HepG2 (cell line): ENCODE data around the gene SPTB. TPM values are rescaled to one million over a fixed set of nuclear protein-coding genes. Genes with fewer than 3 reads are reported as not detected.

Experiments used
- ATAC-seq: fragments of 200-7000 bp; cut with Tn5 transposase; 3 replicates; pipeline ENCODE4 v1.9.1; 2020; ENCODE audit warnings: mild to moderate bottlenecking, moderate library complexity
- BruUV-seq: library from RNA; stranded (reverse); fragments of 400-500 nt; replicated peaks from 2 replicates; lab custom pipeline; 2021; lab: Mats Ljungman, UMichigan
- CTCF ChIA-PET: fragments of 300-600 bp; formaldehyde crosslinking; extraction: SDS; loops from one replicate; lab custom pipeline; 2021; ENCODE audit warnings: low total read pairs, inconsistent platforms, low intra/inter-chr PET ratio; lab: Yijun Ruan, JAX
- POLR2A ChIA-PET: fragments of 350-600 bp; sonication (Branson Sonifier 250); formaldehyde crosslinking; loops from one replicate; lab custom pipeline; 2020; ENCODE audit warnings: antibody characterized with exemption, inconsistent platforms; lab: Yijun Ruan, JAX
- DNase-seq: peaks from one replicate; pipeline ENCODE4 v3.0.0-alpha.2; 2015; ENCODE audit warnings: low spot score
- FAIRE-seq: peaks from 3 replicates; lab custom pipeline; 2011; peaks lifted over from hg19 to GRCh38; lab: Jason Lieb, UNC
- H2AFZ ChIP-seq: one replicate; pipeline ENCODE4 v1.6.1; 2011; ENCODE audit warnings: low read length, inconsistent platforms
- H3K27ac ChIP-seq: fragments of 300-600 bp; 3 replicates; pipeline ENCODE4 v1.8.0; 2011; ENCODE audit warnings: mixed run types, mild to moderate bottlenecking, mixed read lengths, low read length, inconsistent platforms; ENCODE audit not compliant: insufficient read depth; ENCODE audit errors: extremely low read length
- H3K27me3 ChIP-seq, 2 experiments: fragments of 200-600 bp in 1 of 2; 2 replicates in 1 of 2; 3 replicates in 1 of 2; pipeline versions ENCODE4 v1.6.0 to v1.8.0; 2011; ENCODE audit warnings: low read length in 2 of 2, mild to moderate bottlenecking in 2 of 2, moderate library complexity in 2 of 2, inconsistent platforms in 1 of 2; ENCODE audit not compliant: insufficient read depth in 2 of 2, control insufficient read depth in 1 of 2
- H3K36me3 ChIP-seq, 2 experiments: fragments of 200-600 bp in 1 of 2; replicated peaks in 1 of 2; 2 replicates in 1 of 2; 3 replicates in 1 of 2; pipeline versions ENCODE4 v1.5.1 to v1.8.0; 2011; ENCODE audit warnings: low read length in 2 of 2, inconsistent platforms in 1 of 2; ENCODE audit not compliant: insufficient read depth in 2 of 2, control insufficient read depth in 1 of 2
- H3K4me1 ChIP-seq: 2 replicates; pipeline ENCODE4 v1.5.1; 2012; ENCODE audit warnings: low read length, inconsistent platforms; ENCODE audit not compliant: insufficient read depth
- H3K4me2 ChIP-seq: 2 replicates; pipeline ENCODE4 v1.6.0; 2011; ENCODE audit warnings: low read depth, low read length, inconsistent platforms
- H3K4me3 ChIP-seq, 3 experiments: fragments of 200-600 bp in 1 of 3; sonication (generic), shearing (Covaris generic) in 1 of 3; replicated peaks in 1 of 3; 2 replicates each; pipeline ENCODE4 v1.5.1; 2011 to 2016; ENCODE audit warnings: low read length in 3 of 3, inconsistent platforms in 2 of 3, low read depth in 2 of 3, mild to moderate bottlenecking in 2 of 3, control low read depth in 1 of 3, mixed read lengths in 1 of 3; ENCODE audit not compliant: insufficient read depth in 1 of 3
- H3K79me2 ChIP-seq: one replicate; pipeline ENCODE4 v1.6.1; 2011; ENCODE audit warnings: low read length, inconsistent platforms; ENCODE audit not compliant: insufficient read depth
- H3K9ac ChIP-seq: 2 replicates; pipeline ENCODE4 v1.6.0; 2011; ENCODE audit warnings: mild to moderate bottlenecking, low read depth, low read length, inconsistent platforms; ENCODE audit not compliant: insufficient read depth
- H3K9me3 ChIP-seq: 2 replicates; pipeline ENCODE4 v1.5.1; 2012; ENCODE audit warnings: mild to moderate bottlenecking, low read length
- H4K20me1 ChIP-seq: 2 replicates; pipeline ENCODE4 v1.6.0; 2011; ENCODE audit warnings: inconsistent platforms, mild to moderate bottlenecking, low read length, moderate library complexity; ENCODE audit not compliant: insufficient read depth
- HOXA9 ChIP-seq: sonication (generic); formaldehyde crosslinking; IDR thresholded peaks from 2 replicates; pipeline ENCODE4 v1.8.1; 2022; ENCODE audit warnings: missing genetic modification reagents, mild to moderate bottlenecking, moderate library complexity, borderline replicate concordance
- JDP2 ChIP-seq: sonication (generic); formaldehyde crosslinking; IDR thresholded peaks from 2 replicates; pipeline ENCODE4 v1.8.1; 2022; ENCODE audit warnings: missing genetic modification reagents, borderline replicate concordance
- MIER2 ChIP-seq: IDR thresholded peaks from 2 replicates; pipeline ENCODE4 v1.6.1; 2016; ENCODE audit warnings: missing biosample characterization, missing genetic modification reagents
- MTERF4 ChIP-seq: sonication (generic); formaldehyde crosslinking; IDR thresholded peaks from 2 replicates; pipeline ENCODE4 v1.8.0; 2023; ENCODE audit warnings: mild to moderate bottlenecking, missing genetic modification reagents
- RERE ChIP-seq: IDR thresholded peaks from 2 replicates; pipeline ENCODE4 v1.6.1; 2016; ENCODE audit warnings: low read depth, missing genetic modification reagents, missing compliant biosample characterization
- SAP130 ChIP-seq: IDR thresholded peaks from 2 replicates; pipeline ENCODE4 v1.6.1; 2016; ENCODE audit warnings: low read depth
- TRIM22 ChIP-seq: fragments of 450-650 bp; IDR thresholded peaks from 2 replicates; pipeline ENCODE4 v1.6.1; 2017
- WIZ ChIP-seq: sonication (generic); formaldehyde crosslinking; IDR thresholded peaks from 2 replicates; pipeline ENCODE4 v1.5.1; 2020; ENCODE audit warnings: mild to moderate bottlenecking, missing genetic modification reagents
- ZNF329 ChIP-seq: sonication (generic); formaldehyde crosslinking; IDR thresholded peaks from 2 replicates; pipeline ENCODE4 v1.9.0; 2021; ENCODE audit warnings: low read depth, mild to moderate bottlenecking, missing genetic modification reagents
- ZNF580 ChIP-seq: IDR thresholded peaks from 2 replicates; pipeline ENCODE4 v1.6.1; 2016; ENCODE audit warnings: low read depth, borderline replicate concordance
- ZNF660 ChIP-seq: sonication (generic); formaldehyde crosslinking; IDR thresholded peaks from 2 replicates; pipeline ENCODE4 v1.5.1; 2020; ENCODE audit warnings: mild to moderate bottlenecking, low read depth, missing genetic modification reagents, borderline replicate concordance
- WGBS: methylation state at CpG from one replicate; pipeline ENCODE4 v1.1.6; 2017; ENCODE audit warnings: low lambda C conversion rate; 5-methylcytosine and 5-hydroxymethylcytosine counted together
- in situ Hi-C: cut with HindIII; loops from 2 replicates; pipeline ENCODE4 v1.10.0; 2017; ENCODE audit warnings: low pct_unique_long_range_greater_than_20kb; ENCODE audit not compliant: extremely low pct_ligation_motif_present
- intact Hi-C: fragments of 100-400 bp; cut with micrococcal nuclease; formaldehyde crosslinking; loops from one replicate; pipeline ENCODE4 v1.10.0; 2022; ENCODE audit not compliant: unreplicated experiment
- polyA plus RNA-seq, 8 experiments: library from polyadenylated mRNA; depleted of rRNA in 3 of 8; stranded (reverse) in 7 of 8; unstranded in 1 of 8; fragments of >200 nt; fragmentation: Illumina TruSeq in 4 of 8; extraction: Trizol in 4 of 8; gene quantifications; 2 replicates each; pipeline versions ENCODE4 v1.2.1 to v1.2.3, GENCODE V29; 2011 to 2016; ENCODE audit warnings: low read depth in 4 of 8, missing spikeins in 1 of 8, mixed read lengths in 1 of 8; ENCODE audit not compliant: insufficient read depth in 1 of 8
- total RNA-seq, 5 experiments: library from RNA; depleted of rRNA; stranded (reverse); fragments of >200 nt; fragmentation: Illumina TruSeq; extraction: Trizol; gene quantifications; 2 replicates each; pipeline ENCODE4 v1.2.3, GENCODE V29; 2016; ENCODE audit warnings: low read depth in 1 of 5

SPTB gene
- total and polyA plus RNA-seq, 2 of the 13 experiments (the other 11 are each of a cell fraction or from before 2014, with no cell fraction given), result 0.01 to 0.02 TPM

- POLR2A ChIA-PET, result no interaction called here
- no peak for FAIRE-seq
- Histone ChIP-seq H3K79me2 (no peaks in the 10 kb centered on the region), H4K20me1 (no peaks in the 10 kb centered on the region), H3K36me3 (no peaks in the 10 kb centered on the region), H3K9ac (no peak overlapping the region), H3K4me1 (no peaks in the 10 kb centered on the region), H3K27ac (no peak overlapping the region), H3K27me3 (peaks cover 7 to 33% of the 10 kb centered on the region in 2 experiments; a peak in 4 of 5 replicates), H3K4me3 (no peak overlapping the region), H3K4me2 (no peak overlapping the region), H3K9me3 (no peaks in the 10 kb centered on the region), H2AFZ (no peak overlapping the region)
- WGBS, result 3% methylated on average over 3 of the region's 3 CpGs
- no peak for DNase-seq
- no TSS peak for BruUV-seq
- no peak for TF ChIP-seq SAP130 (CRISPR knock-in tag)
- no peak for TF ChIP-seq JDP2 (CRISPR knock-in tag)
- TF ChIP-seq ZNF660, result no peak
- TF ChIP-seq WIZ (CRISPR knock-in tag), result no peak
- no peak for TF ChIP-seq RERE (CRISPR knock-in tag)
- no peak for TF ChIP-seq TRIM22
- no peak for TF ChIP-seq ZNF329 (CRISPR knock-in tag)
- no peak for TF ChIP-seq ZNF580 (CRISPR knock-in tag)
- no peak for TF ChIP-seq MTERF4
- TF ChIP-seq HOXA9 (CRISPR knock-in tag), result no peak
- no peak for TF ChIP-seq MIER2
- intact Hi-C loops, result no loop called here
- in situ Hi-C loops, result no loop called here
- CTCF ChIA-PET, result no interaction called here
- ATAC-seq, result no peak
These were observed 17.8 kb downstream of the SPTB start for GRCh38 chr14:64861916-64862315.
